Measurements from ENCODE around the gene CFH. TPM values are rescaled to one million over a fixed set of nuclear protein-coding genes. Genes with fewer than 3 reads are reported as not detected.
"Not testable (repeated sequence)": the region's sequence is repeated elsewhere in the genome, so short reads cannot be mapped to it uniquely, and the experiment has no call there.

The CFH gene
- total RNA-seq, 1 donor from 2014 or later = 252 TPM

GRCh38 chr1:196701144-196701543, 49.3 kb downstream of the CFH start:
- peaks cover 65% of the 10 kb centered on the region for H3K36me3 Mint-ChIP-seq (ENCODE audit: unreplicated experiment)
- no peak overlapping the region for H3K4me3 Mint-ChIP-seq (ENCODE audit: unreplicated experiment)
- no peak for DNase-seq (ENCODE audit: extremely low spot score, unreplicated experiment)
- peaks cover 17% of the 10 kb centered on the region for H3K9me3 Mint-ChIP-seq (ENCODE audit: unreplicated experiment)
- TF ChIP-seq, protein P1, sequence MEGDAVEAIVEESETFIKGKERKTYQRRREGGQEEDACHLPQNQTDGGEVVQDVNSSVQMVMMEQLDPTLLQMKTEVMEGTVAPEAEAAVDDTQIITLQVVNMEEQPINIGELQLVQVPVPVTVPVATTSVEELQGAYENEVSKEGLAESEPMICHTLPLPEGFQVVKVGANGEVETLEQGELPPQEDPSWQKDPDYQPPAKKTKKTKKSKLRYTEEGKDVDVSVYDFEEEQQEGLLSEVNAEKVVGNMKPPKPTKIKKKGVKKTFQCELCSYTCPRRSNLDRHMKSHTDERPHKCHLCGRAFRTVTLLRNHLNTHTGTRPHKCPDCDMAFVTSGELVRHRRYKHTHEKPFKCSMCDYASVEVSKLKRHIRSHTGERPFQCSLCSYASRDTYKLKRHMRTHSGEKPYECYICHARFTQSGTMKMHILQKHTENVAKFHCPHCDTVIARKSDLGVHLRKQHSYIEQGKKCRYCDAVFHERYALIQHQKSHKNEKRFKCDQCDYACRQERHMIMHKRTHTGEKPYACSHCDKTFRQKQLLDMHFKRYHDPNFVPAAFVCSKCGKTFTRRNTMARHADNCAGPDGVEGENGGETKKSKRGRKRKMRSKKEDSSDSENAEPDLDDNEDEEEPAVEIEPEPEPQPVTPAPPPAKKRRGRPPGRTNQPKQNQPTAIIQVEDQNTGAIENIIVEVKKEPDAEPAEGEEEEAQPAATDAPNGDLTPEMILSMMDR (IDR thresholded peaks at IDR 0.05) = no peak
- peaks cover 4% of the 10 kb centered on the region for H3K4me1 Mint-ChIP-seq (ENCODE audit: unreplicated experiment)
- H3K27me3 Mint-ChIP-seq (ENCODE audit: unreplicated experiment) = no peaks in the 10 kb centered on the region
- H3K27ac Mint-ChIP-seq (ENCODE audit: unreplicated experiment) = no peak overlapping the region

GRCh38 chr1:196709892-196710291, 58.0 kb downstream of the CFH start:
- H3K9me3 Mint-ChIP-seq (ENCODE audit: unreplicated experiment) = peaks cover 11% of the 10 kb centered on the region
- not testable (repeated sequence) for H3K27me3 Mint-ChIP-seq (ENCODE audit: unreplicated experiment); H3K4me1 Mint-ChIP-seq (ENCODE audit: unreplicated experiment); DNase-seq (ENCODE audit: extremely low spot score, unreplicated experiment); H3K4me3 Mint-ChIP-seq (ENCODE audit: unreplicated experiment); H3K27ac Mint-ChIP-seq (ENCODE audit: unreplicated experiment)
- H3K36me3 Mint-ChIP-seq (ENCODE audit: unreplicated experiment) = peaks cover 23% of the 10 kb centered on the region

DNA sequence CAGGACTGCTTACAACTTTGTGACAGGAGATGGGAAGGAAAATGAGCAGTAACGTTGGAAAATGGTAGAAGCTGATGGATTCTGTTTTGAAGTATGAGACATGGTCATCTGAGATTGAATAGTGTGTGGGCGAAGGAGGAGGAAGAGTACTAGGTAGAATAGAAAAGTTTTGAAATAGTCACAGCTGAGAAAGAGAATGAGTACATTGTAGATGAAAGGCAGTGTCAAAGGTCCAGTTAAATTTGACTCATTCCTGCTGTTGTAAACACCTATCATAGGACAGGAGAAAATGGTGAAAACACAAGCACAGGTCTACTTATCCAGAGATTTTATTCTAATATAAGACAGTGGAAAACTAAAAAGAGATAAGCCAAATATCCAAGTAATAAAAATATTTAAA, 66.0 kb downstream of the CFH start:
- Mint-ChIP-seq H3K36me3 (ENCODE audit: unreplicated experiment) (peaks cover 39% of the 10 kb centered on the region), H3K4me1 (ENCODE audit: unreplicated experiment) (peaks cover 4% of the 10 kb centered on the region), H3K27me3 (ENCODE audit: unreplicated experiment) (peaks cover 2% of the 10 kb centered on the region), H3K4me3 (ENCODE audit: unreplicated experiment) (no peak overlapping the region), H3K27ac (ENCODE audit: unreplicated experiment) (no peak overlapping the region), H3K9me3 (ENCODE audit: unreplicated experiment) (peaks cover 8% of the 10 kb centered on the region)
- DNase-seq (ENCODE audit: extremely low spot score, unreplicated experiment) = no peak
- TF ChIP-seq, protein P1 (IDR thresholded peaks at IDR 0.05) = no peak

DNA sequence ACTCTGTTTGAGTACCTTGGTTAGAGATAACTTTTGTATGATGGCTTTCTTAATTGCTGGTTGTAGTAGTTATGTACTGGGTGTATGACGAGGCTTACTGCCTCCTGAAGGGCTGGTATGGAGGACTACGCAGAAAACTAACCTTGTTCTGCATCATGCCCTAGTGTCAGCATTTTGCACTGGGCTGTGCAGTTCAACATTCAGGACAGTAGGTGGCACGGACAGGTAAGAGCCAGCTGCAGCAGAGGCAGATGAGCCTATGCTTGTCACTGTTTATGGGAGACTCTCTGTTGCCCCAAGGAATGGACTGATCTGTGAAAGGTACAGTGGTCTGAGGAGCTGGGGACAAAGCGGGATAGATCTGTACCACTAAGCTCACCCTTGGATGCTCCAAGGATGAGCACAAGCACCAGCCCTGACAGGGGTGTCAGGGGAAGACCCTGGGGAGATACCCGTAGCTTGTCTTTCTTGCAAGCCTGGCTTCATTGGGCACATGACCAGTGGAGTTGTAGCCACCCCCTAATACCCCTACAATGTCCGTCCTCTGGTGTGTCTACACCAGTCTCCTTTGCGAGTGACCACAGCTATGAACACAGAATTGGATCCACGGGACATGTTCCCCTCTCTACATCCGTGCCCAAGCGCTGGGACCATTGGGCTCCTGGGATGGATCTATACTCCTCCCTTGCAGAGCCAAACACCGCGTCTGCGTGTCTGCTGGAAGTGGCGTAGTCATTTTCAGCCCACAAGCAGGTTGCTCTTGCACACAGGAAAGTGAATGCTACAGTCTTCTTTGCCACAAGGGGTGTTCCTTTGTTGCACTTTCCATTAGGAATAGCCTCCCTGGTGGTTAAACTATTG, 71.7 kb downstream of the CFH start:
- H3K9me3 Mint-ChIP-seq (ENCODE audit: unreplicated experiment) = no peaks in the 10 kb centered on the region
- TF ChIP-seq, protein P1 (IDR thresholded peaks at IDR 0.05) = peak; percentile 42
- no peaks in the 10 kb centered on the region for H3K4me1 Mint-ChIP-seq (ENCODE audit: unreplicated experiment)
- no peak for DNase-seq (ENCODE audit: extremely low spot score, unreplicated experiment)
- peaks cover 2% of the 10 kb centered on the region for H3K27me3 Mint-ChIP-seq (ENCODE audit: unreplicated experiment)
- H3K4me3 Mint-ChIP-seq (ENCODE audit: unreplicated experiment) = no peak overlapping the region
- H3K27ac Mint-ChIP-seq (ENCODE audit: unreplicated experiment) = no peak overlapping the region
- H3K36me3 Mint-ChIP-seq (ENCODE audit: unreplicated experiment) = peaks cover 39% of the 10 kb centered on the region

DNA sequence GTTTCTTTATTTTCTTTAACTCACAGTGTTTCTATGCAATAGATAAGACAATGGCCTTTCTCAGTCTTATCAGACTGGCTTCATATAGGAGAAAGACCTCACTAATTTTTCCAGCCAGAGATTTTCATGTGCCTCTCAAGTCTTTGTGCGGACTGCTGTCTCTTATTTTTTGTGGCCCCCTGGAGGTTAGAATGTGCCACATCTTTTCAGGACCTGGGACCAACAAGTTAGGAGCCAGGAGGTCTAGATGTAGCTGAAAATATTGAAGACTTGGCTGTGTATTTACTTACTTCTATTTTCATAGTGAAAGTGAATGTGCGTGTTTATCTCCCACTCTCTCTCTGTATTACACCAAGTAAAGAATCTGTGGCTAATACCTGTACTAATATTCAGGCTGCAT, 80.7 kb downstream of the CFH start:
- peaks cover 69% of the 10 kb centered on the region for H3K36me3 Mint-ChIP-seq (ENCODE audit: unreplicated experiment)
- no peak overlapping the region for H3K4me3 Mint-ChIP-seq (ENCODE audit: unreplicated experiment)
- no peak overlapping the region for H3K27ac Mint-ChIP-seq (ENCODE audit: unreplicated experiment)
- peaks cover 12% of the 10 kb centered on the region for H3K9me3 Mint-ChIP-seq (ENCODE audit: unreplicated experiment)
- no peak for DNase-seq (ENCODE audit: extremely low spot score, unreplicated experiment)
- TF ChIP-seq, protein P1 (IDR thresholded peaks at IDR 0.05) = no peak
- no peaks in the 10 kb centered on the region for H3K4me1 Mint-ChIP-seq (ENCODE audit: unreplicated experiment)
- no peaks in the 10 kb centered on the region for H3K27me3 Mint-ChIP-seq (ENCODE audit: unreplicated experiment)
